ENCODE data around the gene C16orf95.
"Not testable (repeated sequence)": the region's sequence is repeated elsewhere in the genome, so short reads cannot be mapped to it uniquely, and the experiment has no call there.

The C16orf95 gene

DNA sequence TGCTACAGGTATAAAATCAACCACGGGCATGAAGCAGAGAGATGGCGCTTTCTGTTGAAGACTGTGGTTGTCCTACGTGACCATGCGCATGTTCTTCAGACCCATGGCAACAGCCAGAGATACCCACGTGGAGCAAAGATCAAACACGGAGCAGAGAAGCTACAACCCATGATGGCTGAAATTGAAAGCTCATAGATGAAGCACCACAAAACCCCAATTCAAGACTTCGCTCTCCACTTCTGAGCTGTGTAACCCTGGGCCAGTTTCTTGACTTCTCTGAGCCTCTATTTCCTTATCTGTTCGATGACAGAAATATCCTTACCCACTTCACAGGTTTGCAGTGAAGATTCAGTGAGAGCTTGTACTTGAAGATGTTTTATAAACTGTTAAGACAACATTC lies 49.6 kb downstream of the C16orf95 start:
- H3K4me3 ChIP-seq (ENCODE audit: control insufficient read depth, low read depth, low read length) = no peak overlapping the region
- TF ChIP-seq, protein P1, sequence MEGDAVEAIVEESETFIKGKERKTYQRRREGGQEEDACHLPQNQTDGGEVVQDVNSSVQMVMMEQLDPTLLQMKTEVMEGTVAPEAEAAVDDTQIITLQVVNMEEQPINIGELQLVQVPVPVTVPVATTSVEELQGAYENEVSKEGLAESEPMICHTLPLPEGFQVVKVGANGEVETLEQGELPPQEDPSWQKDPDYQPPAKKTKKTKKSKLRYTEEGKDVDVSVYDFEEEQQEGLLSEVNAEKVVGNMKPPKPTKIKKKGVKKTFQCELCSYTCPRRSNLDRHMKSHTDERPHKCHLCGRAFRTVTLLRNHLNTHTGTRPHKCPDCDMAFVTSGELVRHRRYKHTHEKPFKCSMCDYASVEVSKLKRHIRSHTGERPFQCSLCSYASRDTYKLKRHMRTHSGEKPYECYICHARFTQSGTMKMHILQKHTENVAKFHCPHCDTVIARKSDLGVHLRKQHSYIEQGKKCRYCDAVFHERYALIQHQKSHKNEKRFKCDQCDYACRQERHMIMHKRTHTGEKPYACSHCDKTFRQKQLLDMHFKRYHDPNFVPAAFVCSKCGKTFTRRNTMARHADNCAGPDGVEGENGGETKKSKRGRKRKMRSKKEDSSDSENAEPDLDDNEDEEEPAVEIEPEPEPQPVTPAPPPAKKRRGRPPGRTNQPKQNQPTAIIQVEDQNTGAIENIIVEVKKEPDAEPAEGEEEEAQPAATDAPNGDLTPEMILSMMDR (conservative IDR thresholded peaks at IDR 0.05; ENCODE audit: control insufficient read depth, insufficient read depth, low read depth, low read length) = no peak
- DNase-seq (ENCODE audit: low read depth) = no peak

DNA sequence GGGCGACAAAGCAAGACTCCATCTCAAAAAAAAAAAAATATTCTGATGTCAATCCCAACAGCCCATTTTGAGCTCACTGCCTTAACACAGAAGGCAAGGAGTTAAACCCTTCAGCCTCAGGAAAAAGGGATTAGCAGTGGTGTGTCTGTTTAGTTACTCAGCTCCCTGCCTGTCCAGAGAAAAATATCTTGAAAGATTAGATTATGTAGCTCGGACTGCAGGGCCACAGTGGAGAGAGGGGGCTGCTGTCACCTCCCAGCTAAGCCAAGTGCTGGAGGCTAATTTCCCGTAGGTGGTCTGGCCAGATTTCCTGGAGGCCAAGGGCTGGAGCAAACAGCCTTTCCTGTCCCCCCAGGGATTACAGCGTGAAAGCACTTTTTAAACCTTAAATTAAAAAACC lies 50.3 kb downstream of the C16orf95 start:
- TF ChIP-seq, protein P1 (conservative IDR thresholded peaks at IDR 0.05; ENCODE audit: control insufficient read depth, insufficient read depth, low read depth, low read length) = no peak
- no peak for DNase-seq (ENCODE audit: low read depth)
- no peak overlapping the region for H3K4me3 ChIP-seq (ENCODE audit: control insufficient read depth, low read depth, low read length)

DNA sequence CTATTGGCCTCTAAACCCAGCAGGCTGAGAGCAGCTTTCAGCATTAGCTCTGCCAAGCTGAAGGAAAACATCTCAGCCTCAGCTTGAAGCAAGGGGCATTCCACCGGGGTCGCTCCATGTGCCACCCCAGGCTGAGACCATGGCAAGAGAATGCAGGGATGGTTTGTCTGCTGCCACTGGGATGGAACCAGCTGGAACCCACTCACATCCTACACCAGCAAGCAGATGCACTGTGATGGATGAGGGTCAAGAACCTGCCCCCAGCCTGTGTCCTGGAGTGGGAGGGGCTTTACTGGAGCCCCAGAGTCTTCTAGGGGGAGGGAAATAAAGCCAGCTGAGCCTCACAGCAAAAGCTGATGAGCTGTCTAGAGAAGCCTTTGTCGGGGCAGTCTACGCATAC lies 51.9 kb downstream of the C16orf95 start:
- no peak overlapping the region for H3K4me3 ChIP-seq (ENCODE audit: control insufficient read depth, low read depth, low read length)
- no peak for DNase-seq (ENCODE audit: low read depth)
- TF ChIP-seq, protein P1 (conservative IDR thresholded peaks at IDR 0.05; ENCODE audit: control insufficient read depth, insufficient read depth, low read depth, low read length) = no peak

DNA sequence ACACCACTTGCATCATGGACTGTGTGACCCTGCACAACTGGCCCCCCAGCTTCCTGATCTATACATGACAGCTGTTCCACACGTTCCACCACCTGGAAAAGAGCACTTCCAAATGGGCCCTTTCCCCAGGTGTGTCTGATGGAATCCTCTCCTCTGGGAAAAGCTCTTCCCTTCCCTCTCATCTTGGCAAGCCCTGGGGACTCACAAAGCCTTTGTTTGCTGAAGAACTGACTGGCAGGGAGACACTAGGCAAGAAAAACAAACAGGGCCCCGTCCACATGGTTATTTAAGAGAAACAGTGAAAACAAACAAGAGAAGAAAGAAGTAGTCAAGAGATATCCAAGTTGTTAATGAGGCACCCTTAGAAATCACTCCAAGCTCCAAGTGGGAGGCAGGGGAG lies 52.6 kb downstream of the C16orf95 start:
- H3K4me3 ChIP-seq (ENCODE audit: control insufficient read depth, low read depth, low read length) = no peak overlapping the region
- no peak for DNase-seq (ENCODE audit: low read depth)
- TF ChIP-seq, protein P1 (conservative IDR thresholded peaks at IDR 0.05; ENCODE audit: control insufficient read depth, insufficient read depth, low read depth, low read length) = no peak

DNA sequence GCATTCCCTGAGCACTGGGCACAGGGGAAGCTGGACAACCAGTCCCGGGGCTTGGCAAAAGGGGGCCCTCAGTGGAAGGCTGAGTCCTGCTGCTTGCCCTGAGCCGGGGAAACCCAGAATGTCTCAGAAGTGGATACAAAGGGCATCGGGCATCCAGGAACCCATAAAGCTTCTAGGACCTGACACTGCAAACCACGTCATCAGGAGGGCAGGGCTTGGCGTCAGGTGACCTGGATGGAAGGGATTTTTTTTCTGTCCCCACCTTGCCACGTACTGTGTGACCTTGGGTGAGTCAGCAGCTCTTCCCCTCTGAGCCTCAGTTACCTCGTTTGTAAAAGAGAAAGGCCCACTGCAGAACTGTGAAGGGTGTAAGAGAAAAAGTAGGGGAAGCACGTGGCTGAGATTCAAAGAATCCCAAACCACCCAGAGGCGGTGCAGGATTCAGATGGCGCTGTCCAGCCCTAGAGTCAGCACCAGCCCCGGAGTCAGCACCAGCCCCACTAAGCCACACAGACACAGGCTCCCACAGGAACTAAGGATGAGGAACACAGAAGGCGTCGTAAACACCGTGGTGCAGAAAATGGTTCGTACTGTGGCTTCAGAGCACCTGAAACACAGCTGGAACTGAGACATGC lies 53.7 kb downstream of the C16orf95 start:
- H3K4me3 ChIP-seq (ENCODE audit: control insufficient read depth, low read depth, low read length) = no peak overlapping the region
- no peak for DNase-seq (ENCODE audit: low read depth)
- TF ChIP-seq, protein P1 (conservative IDR thresholded peaks at IDR 0.05; ENCODE audit: control insufficient read depth, insufficient read depth, low read depth, low read length) = no peak

DNA sequence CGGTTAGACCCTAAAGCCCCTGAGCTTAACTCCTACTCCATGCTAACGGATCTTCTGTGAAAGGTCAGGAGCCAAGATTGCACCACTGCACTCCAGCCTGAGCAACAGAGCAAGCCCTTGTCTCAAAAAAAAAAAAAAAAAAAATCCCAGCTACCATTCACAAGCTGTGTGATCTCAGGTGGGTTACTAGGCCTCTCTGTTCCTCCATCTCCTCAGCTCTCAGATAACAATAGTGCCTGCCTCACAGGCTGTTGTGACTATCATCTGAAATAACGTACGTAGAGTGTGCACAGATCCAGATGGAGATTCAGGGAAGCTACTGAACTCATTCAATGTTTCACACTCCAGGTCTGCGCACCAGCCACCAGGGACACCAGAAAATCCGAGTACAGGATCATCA lies 57.8 kb downstream of the C16orf95 start:
- TF ChIP-seq, protein P1 (conservative IDR thresholded peaks at IDR 0.05; ENCODE audit: control insufficient read depth, insufficient read depth, low read depth, low read length) = no peak
- no peak for DNase-seq (ENCODE audit: low read depth)

DNA sequence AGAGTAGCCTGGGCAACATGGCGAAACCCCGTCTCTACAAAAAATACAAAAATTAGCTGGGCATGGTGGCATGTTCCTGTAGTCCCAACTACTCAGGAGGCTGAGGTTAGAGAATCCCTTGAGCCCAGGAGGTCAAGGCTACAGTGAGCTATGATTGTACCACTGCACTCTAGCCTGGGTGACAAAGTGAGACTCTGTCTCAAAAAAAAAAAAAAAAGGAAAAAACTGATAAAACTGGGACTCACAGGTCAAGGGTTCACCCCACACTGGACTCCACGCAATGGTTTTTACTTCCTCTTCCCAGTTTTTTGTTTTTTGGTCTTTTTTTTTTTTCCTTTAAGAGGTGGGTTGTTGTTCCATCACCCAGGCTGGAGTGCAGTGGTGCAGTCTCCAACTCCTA lies 58.5 kb downstream of the C16orf95 start:
- H3K4me3 ChIP-seq (ENCODE audit: control insufficient read depth, low read depth, low read length); DNase-seq (ENCODE audit: low read depth): not testable (repeated sequence)

More for the DNA sequence above, 57.8 kb downstream of the C16orf95 start:
- no peak overlapping the region for H3K4me3 ChIP-seq (ENCODE audit: control insufficient read depth, low read depth, low read length)
